Tibial nerve (tissue), 4 donors: Measurements from ENCODE around the gene ARID5A. TPM values are rescaled to one million over a fixed set of nuclear protein-coding genes. Genes with fewer than 3 reads are reported as not detected.
A peak's percentile ranks its signal among the peaks of the same experiment; 100 is the strongest.

Experiments used
- DNase-seq, 2 donors: peaks; one replicate each; pipeline ENCODE4 v3.0.0-alpha.2; 2019; ENCODE audit warnings: low spot score in 2 of 2
- H3K27ac ChIP-seq, 4 donors: fragments of 200-600 bp; sonication (generic) in 3 of 4; one replicate each; pipeline ENCODE4 v1.5.1; 2017 to 2019; ENCODE audit warnings: mild to moderate bottlenecking in 1 of 4
- H3K27me3 ChIP-seq, 2 donors: fragments of 200-600 bp; sonication (generic) in 1 of 2; one replicate each; pipeline versions ENCODE4 v1.5.1 to v1.6.0; 2017 to 2019
- H3K36me3 ChIP-seq, 3 donors: fragments of 200-600 bp; sonication (generic); one replicate each; pipeline ENCODE4 v1.5.1; 2018 to 2019
- H3K4me1 ChIP-seq, 4 donors: fragments of 200-600 bp; sonication (generic) in 3 of 4; one replicate each; pipeline ENCODE4 v1.5.1; 2017 to 2019
- H3K4me3 ChIP-seq, 4 donors: fragments of 200-600 bp; sonication (generic) in 3 of 4; one replicate each; pipeline ENCODE4 v1.5.1; 2017 to 2019; ENCODE audit warnings: mild to moderate bottlenecking in 1 of 4, moderate library complexity in 1 of 4
- H3K9me3 ChIP-seq, 4 donors: fragments of 200-600 bp; sonication (generic) in 3 of 4; one replicate each; pipeline ENCODE4 v1.5.1; 2017 to 2019
- EP300 ChIP-seq, 2 donors: sonication (generic); formaldehyde crosslinking; IDR thresholded peaks; one replicate each; pipeline ENCODE4 v1.6.1; 2017; ENCODE audit warnings: antibody characterized with exemption in 2 of 2, mild to moderate bottlenecking in 1 of 2
- POLR2A ChIP-seq, 2 donors: fragments of 450-650 bp; IDR thresholded peaks; one replicate each; pipeline ENCODE4 v1.6.1; 2017; ENCODE audit warnings: antibody characterized with exemption in 2 of 2, mild to moderate bottlenecking in 2 of 2, moderate library complexity in 2 of 2
- WGBS, 2 donors: methylation state at CpG; one replicate each; pipeline ENCODE4 v1.1.5; 2018; 5-methylcytosine and 5-hydroxymethylcytosine counted together
- total RNA-seq, 4 donors: library from RNA; depleted of rRNA; stranded (reverse); fragments of >200 nt; gene quantifications; one replicate each; pipeline ENCODE4 v1.1.0, GENCODE V29; 2016
- TF ChIP-seq, protein P1 (sequence below), 5 experiments: fragments of 200-600 bp in 3 of 5; fragments of 450-650 bp in 2 of 5; sonication (generic) in 3 of 5; IDR thresholded peaks; one replicate each; pipeline ENCODE4 v1.5.1; 2016 to 2019; ENCODE audit warnings: antibody characterized with exemption in 5 of 5, mild to moderate bottlenecking in 3 of 5, moderate library complexity in 2 of 5

Gene ARID5A
- total RNA-seq, 4 donors from 2014 or later, result 23.8 to 56.4 (median 40.3) TPM

DNA sequence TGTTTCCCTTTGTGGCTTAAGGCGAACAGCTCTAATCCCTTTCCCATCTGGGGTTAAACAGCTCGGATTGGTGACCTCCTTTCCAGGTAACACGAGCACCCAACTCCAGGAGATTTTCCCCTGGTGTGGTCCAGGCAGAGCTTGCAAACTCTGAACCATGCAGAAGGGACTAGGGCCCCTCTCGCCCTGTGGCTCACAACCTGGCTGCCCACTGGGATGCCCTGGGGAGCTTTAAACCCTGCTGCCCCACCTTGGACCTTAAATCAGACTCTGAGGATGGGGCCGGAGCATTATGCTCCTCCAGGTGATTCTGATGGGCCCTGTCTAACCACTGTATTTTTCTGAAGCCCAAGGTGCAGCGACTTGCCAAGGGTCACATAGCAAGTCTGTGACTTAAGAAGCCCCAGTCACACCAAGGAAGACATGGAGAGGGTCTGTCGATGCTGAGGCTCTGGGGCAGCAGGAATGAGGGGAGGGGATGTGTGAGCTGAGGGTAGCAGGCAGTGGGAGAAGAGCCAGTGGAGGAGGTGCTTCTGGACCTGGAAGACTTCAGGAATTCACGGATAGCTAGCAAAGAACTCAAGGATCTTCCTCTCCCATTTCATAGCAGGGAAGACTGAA is 5.9 kb downstream of the ARID5A start:
- Histone ChIP-seq H3K4me1 (peaks cover 0 to 65% (median 31%) of the 10 kb centered on the region in 4 donors), H3K27ac (no peak overlapping the region), H3K9me3 (no peaks in the 10 kb centered on the region), H3K27me3 (no peaks in the 10 kb centered on the region), H3K36me3 (peaks cover 0 to 27% (median 0%) of the 10 kb centered on the region in 3 donors), H3K4me3 (no peak overlapping the region)
- no peak for DNase-seq
- TF ChIP-seq, protein P1, sequence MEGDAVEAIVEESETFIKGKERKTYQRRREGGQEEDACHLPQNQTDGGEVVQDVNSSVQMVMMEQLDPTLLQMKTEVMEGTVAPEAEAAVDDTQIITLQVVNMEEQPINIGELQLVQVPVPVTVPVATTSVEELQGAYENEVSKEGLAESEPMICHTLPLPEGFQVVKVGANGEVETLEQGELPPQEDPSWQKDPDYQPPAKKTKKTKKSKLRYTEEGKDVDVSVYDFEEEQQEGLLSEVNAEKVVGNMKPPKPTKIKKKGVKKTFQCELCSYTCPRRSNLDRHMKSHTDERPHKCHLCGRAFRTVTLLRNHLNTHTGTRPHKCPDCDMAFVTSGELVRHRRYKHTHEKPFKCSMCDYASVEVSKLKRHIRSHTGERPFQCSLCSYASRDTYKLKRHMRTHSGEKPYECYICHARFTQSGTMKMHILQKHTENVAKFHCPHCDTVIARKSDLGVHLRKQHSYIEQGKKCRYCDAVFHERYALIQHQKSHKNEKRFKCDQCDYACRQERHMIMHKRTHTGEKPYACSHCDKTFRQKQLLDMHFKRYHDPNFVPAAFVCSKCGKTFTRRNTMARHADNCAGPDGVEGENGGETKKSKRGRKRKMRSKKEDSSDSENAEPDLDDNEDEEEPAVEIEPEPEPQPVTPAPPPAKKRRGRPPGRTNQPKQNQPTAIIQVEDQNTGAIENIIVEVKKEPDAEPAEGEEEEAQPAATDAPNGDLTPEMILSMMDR (IDR thresholded peaks at IDR 0.05), result no peak
- TF ChIP-seq POLR2A (IDR thresholded peaks at IDR 0.05), result no peak
- no peak for TF ChIP-seq EP300 (IDR thresholded peaks at IDR 0.05)
- WGBS, 2 donors, result 89 to 91% methylated on average over 8 of the region's 8 CpGs

DNA sequence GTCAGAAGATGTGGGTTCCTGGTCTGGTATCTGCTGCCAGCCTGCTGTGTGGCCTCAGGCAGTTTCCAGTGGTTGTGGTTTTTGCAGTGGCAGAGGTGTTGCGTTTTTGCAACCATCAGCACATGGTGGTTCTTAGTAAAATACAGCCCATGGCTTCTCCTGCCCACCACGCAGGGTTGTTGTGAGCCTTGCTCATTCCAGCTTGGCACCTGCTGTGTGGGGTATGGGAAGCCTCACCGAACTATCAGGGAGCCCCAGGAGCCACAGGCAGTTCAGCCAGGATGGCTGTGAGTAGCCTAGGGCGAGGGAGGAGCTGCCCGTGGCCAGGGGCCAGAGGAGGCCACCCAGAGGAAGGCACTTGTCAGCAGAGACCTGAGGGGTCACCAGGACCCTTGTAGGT is 9.8 kb downstream of the ARID5A start:
- DNase-seq, result no peak
- H3K36me3 ChIP-seq, result peaks cover 3 to 63% (median 13%) of the 10 kb centered on the region in 3 donors
- TF ChIP-seq, protein P1 (IDR thresholded peaks at IDR 0.05), result no peak
- TF ChIP-seq EP300 (IDR thresholded peaks at IDR 0.05) (no peak), POLR2A (IDR thresholded peaks at IDR 0.05) (no peak)
- no peak overlapping the region for H3K4me3 ChIP-seq
- no peaks in the 10 kb centered on the region for H3K9me3 ChIP-seq
- H3K27ac ChIP-seq, result no peak overlapping the region
- no peaks in the 10 kb centered on the region for H3K27me3 ChIP-seq
- H3K4me1 ChIP-seq, result peaks cover 0 to 49% (median 20%) of the 10 kb centered on the region in 4 donors
- 81 to 94% methylated on average over 5 of the region's 5 CpGs for WGBS, 2 donors

DNA sequence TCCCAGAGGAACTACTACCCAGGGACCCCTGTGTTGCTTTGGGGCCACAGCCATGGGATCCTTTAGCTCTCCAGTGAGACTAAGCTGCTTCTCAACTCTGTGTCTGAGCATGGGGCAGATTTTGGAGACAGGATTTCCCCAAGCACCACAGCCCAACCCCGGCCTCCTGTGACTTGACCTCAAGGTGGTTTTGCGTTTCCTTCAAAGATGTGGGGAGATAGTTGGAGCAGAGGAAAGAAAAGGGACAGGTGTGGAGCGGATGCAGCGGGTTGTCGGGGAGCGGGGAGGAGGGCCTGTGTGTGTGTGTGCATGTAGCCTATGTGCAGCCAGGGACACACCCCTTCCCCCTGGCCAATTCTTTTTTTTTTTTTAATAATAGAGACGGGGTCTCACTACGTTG is 10.2 kb downstream of the ARID5A start:
- WGBS, 2 donors, result 67 to 82% methylated on average over 8 of the region's 8 CpGs
- H3K27ac ChIP-seq, result no peak overlapping the region
- DNase-seq, result no peak
- H3K4me3 ChIP-seq, result no peak overlapping the region
- peaks cover 0 to 44% (median 18%) of the 10 kb centered on the region in 4 donors for H3K4me1 ChIP-seq
- peaks cover 3 to 68% (median 13%) of the 10 kb centered on the region in 3 donors for H3K36me3 ChIP-seq
- H3K9me3 ChIP-seq, result no peaks in the 10 kb centered on the region
- TF ChIP-seq, protein P1 (IDR thresholded peaks at IDR 0.05), result no peak
- no peak for TF ChIP-seq EP300 (IDR thresholded peaks at IDR 0.05)
- no peak for TF ChIP-seq POLR2A (IDR thresholded peaks at IDR 0.05)
- H3K27me3 ChIP-seq, result no peaks in the 10 kb centered on the region

DNA sequence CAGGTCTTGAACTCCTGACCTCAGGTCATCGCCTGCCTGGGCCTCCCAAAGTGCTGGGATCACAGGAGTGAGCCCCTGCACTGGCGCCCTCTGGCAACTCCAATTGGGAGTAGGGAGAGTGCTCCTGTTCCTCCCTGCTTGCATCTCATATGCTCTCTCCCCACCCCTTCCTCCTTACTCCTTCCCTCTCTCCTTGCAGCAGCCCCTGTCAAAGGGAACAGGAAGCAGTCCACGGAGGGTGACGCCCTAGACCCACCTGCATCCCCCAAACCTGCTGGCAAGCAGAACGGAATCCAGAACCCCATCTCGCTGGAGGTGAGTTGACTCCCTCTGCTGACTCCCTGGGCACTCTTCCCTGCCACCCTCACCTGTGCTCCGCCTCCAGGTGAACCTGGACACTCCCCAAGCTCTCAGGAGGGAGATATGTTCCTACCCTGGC is 10.7 kb downstream of the ARID5A start:
- H3K4me1 ChIP-seq, result peaks cover 0 to 40% (median 17%) of the 10 kb centered on the region in 4 donors
- TF ChIP-seq POLR2A (IDR thresholded peaks at IDR 0.05), result no peak
- H3K4me3 ChIP-seq, result no peak overlapping the region
- no peak for DNase-seq
- 93 to 94% methylated on average over 7 of the region's 7 CpGs for WGBS, 2 donors
- H3K9me3 ChIP-seq, result no peaks in the 10 kb centered on the region
- peaks cover 3 to 72% (median 13%) of the 10 kb centered on the region in 3 donors for H3K36me3 ChIP-seq
- H3K27me3 ChIP-seq, result no peaks in the 10 kb centered on the region
- peak overlapping the region in 1 of 4 donors; percentile 42 for H3K27ac ChIP-seq

DNA sequence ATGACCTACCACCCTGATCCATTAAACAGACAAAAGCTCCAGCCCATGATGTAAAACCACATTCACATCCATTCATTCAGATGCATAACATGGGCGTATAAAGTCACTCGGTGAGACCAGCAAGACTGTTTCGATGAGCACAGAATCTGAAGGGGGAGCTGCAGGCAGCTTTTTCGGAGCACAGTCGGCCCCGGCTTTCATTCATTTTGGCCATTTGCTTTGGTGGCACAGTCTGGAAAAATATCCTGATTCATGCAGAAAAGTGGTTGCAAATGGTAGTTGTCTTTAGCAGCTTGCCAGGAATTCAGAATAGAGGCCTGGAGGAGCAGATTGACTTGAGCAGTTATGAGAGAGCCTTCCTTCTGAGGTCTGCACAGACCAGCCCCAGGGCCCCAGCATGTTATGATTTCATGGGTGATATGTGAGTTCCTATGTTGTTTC is 11.2 kb downstream of the ARID5A start:
- Histone ChIP-seq H3K27me3 (no peaks in the 10 kb centered on the region), H3K9me3 (no peaks in the 10 kb centered on the region), H3K4me3 (no peak overlapping the region), H3K27ac (peak overlapping the region in 2 of 4 donors; percentile 31 to 42), H3K4me1 (peaks cover 0 to 37% (median 17%) of the 10 kb centered on the region in 4 donors), H3K36me3 (peaks cover 3 to 73% (median 13%) of the 10 kb centered on the region in 3 donors)
- 18 to 36% methylated on average over 6 of the region's 6 CpGs for WGBS, 2 donors
- TF ChIP-seq, protein P1 (IDR thresholded peaks at IDR 0.05), result peak in 1 of 5 experiments; percentile 12
- peak in 1 of 2 donors; percentile 32 for TF ChIP-seq EP300 (IDR thresholded peaks at IDR 0.05)
- TF ChIP-seq POLR2A (IDR thresholded peaks at IDR 0.05), result no peak
- DNase-seq, result no peak
